Neuron (in vitro differentiated cells): ENCODE results near the gene KRTAP1-3.
"Not testable (repeated sequence)": the region's sequence is repeated elsewhere in the genome, so short reads cannot be mapped to it uniquely, and the experiment has no call there.

Experiments used
- H2AFZ ChIP-seq: one replicate; pipeline ENCODE4 v1.6.1; 2013; ENCODE audit warnings: low read depth, mild to moderate bottlenecking, inconsistent platforms, low read length, moderate library complexity
- H3K27me3 ChIP-seq: one replicate; pipeline ENCODE4 v1.6.1; 2013; ENCODE audit warnings: low read length; ENCODE audit not compliant: insufficient read depth
- H3K36me3 ChIP-seq: one replicate; pipeline ENCODE4 v1.6.1; 2013; ENCODE audit warnings: low read length; ENCODE audit not compliant: insufficient read depth
- H3K4me1 ChIP-seq: one replicate; pipeline ENCODE4 v1.6.1; 2013; ENCODE audit warnings: low read length; ENCODE audit not compliant: insufficient read depth
- H3K4me3 ChIP-seq: 2 replicates; pipeline ENCODE4 v1.5.1; 2013; ENCODE audit warnings: mild to moderate bottlenecking, low read length, moderate library complexity
- H3K9me3 ChIP-seq: one replicate; pipeline ENCODE4 v1.6.1; 2013; ENCODE audit warnings: low read length

KRTAP1-3 gene

DNA sequence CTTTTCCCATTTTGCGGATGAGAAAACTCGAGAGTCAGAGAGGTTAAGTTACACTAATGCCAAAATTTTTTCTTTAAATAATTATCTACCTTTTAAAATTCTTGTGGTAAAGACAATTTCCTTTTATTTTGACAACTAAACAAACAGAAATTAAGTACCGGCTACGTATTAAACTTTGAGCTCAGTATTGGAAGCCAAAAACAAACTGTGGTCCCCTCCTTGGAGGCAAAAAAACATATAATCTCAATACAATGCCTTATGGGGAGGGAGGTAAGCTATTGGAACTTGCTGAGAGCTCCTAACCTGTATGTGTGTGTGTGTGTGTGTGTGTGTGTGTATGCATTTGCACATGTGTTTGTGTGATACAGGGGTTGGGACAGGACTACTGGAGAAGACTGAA lies 28.8 kb upstream of the KRTAP1-3 start:
- H3K4me1 ChIP-seq: no peaks in the 10 kb centered on the region
- H3K36me3 ChIP-seq: no peaks in the 10 kb centered on the region

DNA sequence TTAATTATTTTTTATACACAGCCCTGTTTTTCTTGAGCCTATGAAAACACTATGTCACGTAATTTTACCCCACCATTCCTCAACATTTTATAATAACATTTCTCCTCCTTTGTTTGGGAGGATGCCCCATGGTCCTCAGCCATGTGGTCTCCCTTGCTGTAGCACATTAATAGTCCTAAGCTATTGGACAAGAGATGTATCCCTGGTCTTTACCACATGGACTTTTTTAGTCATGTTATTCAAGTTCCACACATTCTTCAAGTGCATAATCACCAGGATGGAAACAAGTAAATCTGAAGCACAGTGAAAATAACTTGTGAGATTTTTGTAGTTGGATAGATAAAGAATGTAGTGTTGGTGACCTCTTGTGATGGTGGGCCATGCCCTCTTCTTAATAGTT lies 27.3 kb upstream of the KRTAP1-3 start:
- H3K36me3 ChIP-seq: no peaks in the 10 kb centered on the region
- no peaks in the 10 kb centered on the region for H3K9me3 ChIP-seq
- no peaks in the 10 kb centered on the region for H3K4me1 ChIP-seq
- no peak overlapping the region for H3K4me3 ChIP-seq
- H3K27me3 ChIP-seq: no peaks in the 10 kb centered on the region
- no peak overlapping the region for H2AFZ ChIP-seq

More for the DNA sequence above, 28.8 kb upstream of the KRTAP1-3 start:
- Histone ChIP-seq H3K9me3 (no peaks in the 10 kb centered on the region), H3K4me3 (no peak overlapping the region), H3K27me3 (no peaks in the 10 kb centered on the region), H2AFZ (no peak overlapping the region)

DNA sequence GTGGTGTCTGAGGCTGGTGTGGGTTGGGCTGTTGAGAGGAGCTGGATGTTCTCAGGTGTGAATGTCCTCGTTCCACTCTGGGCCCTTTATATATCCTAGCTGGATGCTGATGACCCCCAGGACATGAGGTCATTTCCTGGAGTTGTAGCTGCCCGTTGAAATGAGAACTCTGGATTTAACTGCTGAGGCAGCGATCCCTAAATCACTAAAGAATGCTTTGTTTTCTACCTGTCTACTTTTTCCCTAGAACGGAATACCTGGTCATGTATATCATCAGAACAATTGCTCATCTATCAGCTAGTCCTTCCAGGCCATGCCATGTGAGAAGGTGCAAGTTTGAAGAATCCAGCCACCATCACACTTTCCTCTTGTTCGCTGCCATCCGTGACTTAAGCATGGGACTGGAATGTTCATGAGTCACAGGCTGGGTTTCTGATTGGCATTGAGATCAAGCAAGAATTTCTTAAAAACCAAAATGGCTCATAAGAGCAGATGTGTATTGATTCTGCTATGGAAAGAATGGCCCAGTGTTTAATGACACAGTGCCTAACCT lies 25.5 kb upstream of the KRTAP1-3 start, which contains the start of gene KRTAP2-3:
KRTAP2-3 (minus strand) TSS at position 63 of the 553 bp plus-strand sequence. CDS start 64 bp downstream, outside the sequence.
- Histone ChIP-seq H3K36me3 (no peaks in the 10 kb centered on the region), H3K4me1 (no peaks in the 10 kb centered on the region), H3K4me3 (no peak within 1 kb of the TSS), H2AFZ (no peak within 1 kb of the TSS), H3K9me3 (no peaks in the 10 kb centered on the region), H3K27me3 (no peaks in the 10 kb centered on the region)

DNA sequence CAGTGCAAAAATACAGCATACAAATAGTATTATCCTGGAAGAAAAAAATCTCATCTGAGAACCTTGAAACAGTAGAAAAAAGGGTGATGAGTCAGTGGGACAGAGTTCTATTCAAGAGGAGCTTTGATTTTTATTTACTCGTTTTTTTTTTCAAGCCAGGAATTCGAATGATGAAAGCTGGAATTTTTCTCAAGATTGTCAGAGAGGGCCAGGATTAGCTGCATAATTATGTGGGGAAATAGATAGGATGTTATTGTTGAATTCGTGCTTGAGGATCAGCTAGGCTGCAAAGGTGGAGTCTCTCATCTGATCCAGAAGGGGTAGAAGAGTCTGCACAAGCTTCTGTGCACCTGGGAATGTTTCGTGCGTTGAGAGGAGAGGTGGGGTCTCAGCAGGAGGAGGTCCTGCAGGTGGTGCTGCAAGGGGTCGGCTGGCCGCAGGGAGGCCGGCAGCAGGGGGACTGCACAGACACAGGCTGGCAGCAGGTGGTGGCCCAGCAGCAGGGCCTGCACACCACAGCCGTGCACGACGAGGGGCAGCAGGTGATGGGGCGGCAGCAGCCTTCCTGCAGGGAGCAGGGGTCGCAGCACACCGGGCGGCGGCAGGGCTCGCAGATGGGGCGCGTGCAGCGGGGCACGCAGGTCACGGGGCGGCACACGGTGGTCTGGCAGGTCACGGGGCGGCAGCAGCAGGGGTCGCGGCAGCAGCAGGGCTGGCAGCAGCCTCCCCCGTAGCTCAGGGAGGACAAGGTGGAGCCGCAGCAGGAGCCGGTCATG lies 24.8 kb upstream of the KRTAP1-3 start:
- H2AFZ ChIP-seq, H3K27me3 ChIP-seq, H3K4me1 ChIP-seq, H3K9me3 ChIP-seq, H3K4me3 ChIP-seq, H3K36me3 ChIP-seq: not testable (repeated sequence)

DNA sequence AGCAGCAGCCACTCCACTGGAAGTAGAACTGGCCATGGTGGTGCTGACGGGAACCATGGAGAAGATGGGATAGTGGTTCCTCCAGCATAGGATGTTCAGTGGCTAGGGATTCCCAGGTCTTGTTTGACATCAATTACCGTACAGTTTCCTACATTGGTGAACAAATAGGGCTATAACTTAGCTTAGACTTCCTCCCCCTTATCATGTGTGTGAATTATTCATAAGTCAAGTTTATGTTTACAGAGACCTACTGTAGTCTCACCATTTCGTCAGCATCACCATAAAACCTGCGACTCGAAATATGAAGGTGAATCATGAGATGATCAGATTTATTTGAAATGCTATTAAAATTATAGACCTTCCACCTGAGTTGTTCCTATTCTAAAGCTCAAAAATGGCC lies 24.1 kb upstream of the KRTAP1-3 start:
- Histone ChIP-seq H3K27me3 (no peaks in the 10 kb centered on the region), H3K4me1 (no peaks in the 10 kb centered on the region), H3K36me3 (no peaks in the 10 kb centered on the region), H3K4me3 (no peak overlapping the region), H2AFZ (no peak overlapping the region), H3K9me3 (no peaks in the 10 kb centered on the region)

DNA sequence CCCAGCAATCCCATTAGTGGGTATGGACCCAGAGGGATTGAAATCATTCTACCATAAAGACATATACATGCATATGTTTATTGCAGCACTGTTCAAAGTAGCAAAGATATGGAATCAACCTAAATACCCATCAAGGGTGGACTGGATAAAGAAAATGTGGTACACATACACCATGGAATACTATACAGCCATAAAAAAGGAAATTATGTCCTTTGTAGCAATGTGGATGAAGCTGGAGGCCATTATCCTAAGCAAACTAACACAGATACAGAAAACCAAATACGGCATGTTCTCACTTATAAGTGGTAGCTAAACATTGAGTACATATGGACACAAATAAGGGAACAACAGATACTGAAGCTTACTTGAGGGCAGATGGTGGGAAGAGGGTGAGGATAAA lies 22.9 kb upstream of the KRTAP1-3 start:
- H3K27me3 ChIP-seq: no peaks in the 10 kb centered on the region
- no peaks in the 10 kb centered on the region for H3K9me3 ChIP-seq
- no peak overlapping the region for H2AFZ ChIP-seq
- H3K4me3 ChIP-seq: no peak overlapping the region
- H3K4me1 ChIP-seq: no peaks in the 10 kb centered on the region
- H3K36me3 ChIP-seq: no peaks in the 10 kb centered on the region

DNA sequence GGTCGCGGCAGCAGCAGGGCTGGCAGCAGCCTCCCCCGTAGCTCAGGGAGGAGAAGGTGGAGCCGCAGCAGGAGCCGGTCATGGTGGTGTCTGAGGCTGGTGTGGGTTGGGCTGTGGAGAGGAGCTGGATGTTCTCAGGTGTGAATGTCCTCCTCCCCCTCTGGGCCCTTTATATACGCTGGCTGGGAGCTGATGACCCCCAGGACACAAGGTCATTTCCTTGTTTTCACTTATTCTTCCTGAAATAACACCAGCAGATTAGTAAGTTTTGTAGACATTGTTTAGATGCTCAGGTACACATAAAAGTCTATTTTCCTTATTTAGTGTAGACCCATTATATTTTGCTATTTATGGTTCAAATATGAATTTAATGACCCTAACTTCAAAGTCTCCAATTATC lies 20.5 kb upstream of the KRTAP1-3 start, which contains the start of gene KRTAP2-2:
KRTAP2-2 (minus strand) TSS at position 101 of the 400 bp plus-strand sequence; CDS start at position 82, 19 bp downstream.
- H3K4me1 ChIP-seq: not testable (repeated sequence)

DNA sequence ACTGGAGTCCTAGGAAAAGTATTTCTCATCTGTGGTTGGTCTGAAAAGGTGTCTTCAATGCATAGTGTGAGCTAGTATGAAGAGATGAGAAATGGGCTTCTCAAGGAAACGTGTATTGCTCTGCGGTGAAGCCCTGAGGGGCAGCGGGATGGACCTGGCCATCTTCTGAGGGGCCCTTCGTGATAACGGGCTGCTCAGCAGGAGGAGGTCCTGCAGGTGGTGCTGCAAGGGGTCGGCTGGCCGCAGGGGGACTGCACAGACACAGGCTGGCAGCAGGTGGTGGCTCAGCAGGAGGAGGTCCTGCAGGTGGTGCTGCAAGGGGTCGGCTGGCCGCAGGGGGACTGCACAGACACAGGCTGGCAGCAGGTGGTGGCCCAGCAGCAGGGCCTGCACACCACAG lies 19.9 kb upstream of the KRTAP1-3 start:
- H3K27me3 ChIP-seq, H3K4me3 ChIP-seq: not testable (repeated sequence)

More for the DNA sequence above, 20.5 kb upstream of the KRTAP1-3 start, which contains the start of gene KRTAP2-2:
- H3K36me3 ChIP-seq, H3K9me3 ChIP-seq, H2AFZ ChIP-seq, H3K4me3 ChIP-seq, H3K27me3 ChIP-seq: not testable (repeated sequence)

DNA sequence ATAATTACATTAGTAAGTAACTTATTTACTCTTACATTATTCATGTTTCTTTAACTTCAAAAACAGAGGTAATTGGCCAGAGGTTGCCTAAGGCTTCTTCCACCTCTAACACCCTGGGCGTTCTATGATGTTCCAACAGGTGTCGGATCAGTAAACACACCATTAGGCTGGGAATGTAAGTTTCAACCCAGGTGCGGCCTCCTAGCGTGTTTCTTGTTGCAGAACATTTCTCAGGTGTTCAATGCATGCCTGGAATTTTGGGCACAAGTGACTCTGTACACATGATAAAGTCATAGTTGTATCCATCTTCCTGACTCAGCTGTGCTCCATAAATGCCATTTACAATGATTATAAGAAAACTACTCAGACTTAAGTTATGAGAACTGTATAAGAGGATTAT lies 19.4 kb upstream of the KRTAP1-3 start:
- H3K4me1 ChIP-seq: no peaks in the 10 kb centered on the region
- H3K4me3 ChIP-seq: no peak overlapping the region
- no peaks in the 10 kb centered on the region for H3K9me3 ChIP-seq
- H2AFZ ChIP-seq: no peak overlapping the region
- no peaks in the 10 kb centered on the region for H3K27me3 ChIP-seq
- H3K36me3 ChIP-seq: no peaks in the 10 kb centered on the region

More for the DNA sequence above, 19.9 kb upstream of the KRTAP1-3 start:
- H3K4me1 ChIP-seq, H3K9me3 ChIP-seq, H2AFZ ChIP-seq, H3K36me3 ChIP-seq: not testable (repeated sequence)

DNA sequence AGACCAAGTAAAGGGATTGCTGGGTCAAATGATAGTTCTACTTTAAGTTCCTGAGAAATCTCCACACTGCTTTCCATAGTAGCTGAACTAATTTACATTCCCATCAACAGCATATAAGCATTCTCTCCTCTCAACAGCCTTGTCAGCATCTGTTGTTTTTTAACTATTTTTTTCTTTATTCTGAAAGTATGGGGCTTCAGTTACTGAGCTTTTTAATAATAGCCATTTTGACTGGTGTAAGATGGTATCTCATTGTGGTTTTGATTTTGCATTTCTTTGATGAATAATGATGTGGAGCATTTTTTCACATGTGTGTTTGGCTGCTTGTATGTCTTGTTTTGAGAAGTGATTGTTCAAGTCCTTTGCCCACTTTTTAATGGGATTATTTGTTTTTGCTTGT lies 17.9 kb upstream of the KRTAP1-3 start:
- H3K27me3 ChIP-seq: no peaks in the 10 kb centered on the region
- H3K9me3 ChIP-seq: no peaks in the 10 kb centered on the region
- no peaks in the 10 kb centered on the region for H3K36me3 ChIP-seq
- no peaks in the 10 kb centered on the region for H3K4me1 ChIP-seq
- no peak overlapping the region for H2AFZ ChIP-seq
- H3K4me3 ChIP-seq: no peak overlapping the region

DNA sequence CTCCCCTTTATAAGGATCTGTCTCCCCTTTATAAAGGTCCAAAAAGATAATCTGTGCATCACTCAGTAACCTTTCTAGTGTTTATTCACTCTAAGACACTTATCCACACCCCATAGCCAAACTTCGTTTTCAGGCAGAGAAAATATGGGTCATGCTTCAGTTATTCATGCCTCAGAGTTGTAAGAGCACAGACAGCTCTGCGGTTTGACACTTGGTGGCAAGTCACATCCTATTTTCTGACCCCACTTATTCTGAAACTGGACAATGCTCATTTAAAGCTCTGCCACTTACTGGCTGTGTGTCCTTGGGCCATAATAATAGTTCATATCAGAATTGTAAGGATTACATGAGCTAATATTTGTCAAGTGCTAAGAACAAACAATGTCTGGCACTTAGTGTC lies 14.4 kb upstream of the KRTAP1-3 start:
- no peaks in the 10 kb centered on the region for H3K36me3 ChIP-seq
- H3K27me3 ChIP-seq: no peaks in the 10 kb centered on the region
- no peak overlapping the region for H2AFZ ChIP-seq
- no peak overlapping the region for H3K4me3 ChIP-seq
- H3K9me3 ChIP-seq: no peaks in the 10 kb centered on the region
- H3K4me1 ChIP-seq: no peaks in the 10 kb centered on the region

DNA sequence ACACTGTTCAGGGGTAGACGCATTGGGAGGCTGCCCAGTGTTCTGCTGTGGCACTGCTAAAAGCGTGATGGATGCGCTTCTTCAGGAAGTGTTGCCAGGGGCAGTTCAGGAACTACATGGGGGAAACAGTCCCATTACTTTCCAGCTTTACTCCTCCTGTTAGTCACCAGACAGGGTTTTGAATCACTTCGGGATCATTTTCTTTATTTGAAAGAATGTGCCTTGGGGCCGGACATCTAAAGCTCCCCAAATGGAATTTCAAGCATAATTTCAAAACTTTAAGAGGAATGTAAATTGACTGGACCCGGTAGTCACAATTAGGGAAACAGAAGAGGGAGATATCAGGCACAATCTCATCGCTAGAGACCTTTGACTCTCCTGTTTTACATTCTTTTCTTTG lies 13.8 kb upstream of the KRTAP1-3 start:
- H3K27me3 ChIP-seq: no peaks in the 10 kb centered on the region
- no peak overlapping the region for H2AFZ ChIP-seq
- H3K36me3 ChIP-seq: no peaks in the 10 kb centered on the region
- no peak overlapping the region for H3K4me3 ChIP-seq
- no peaks in the 10 kb centered on the region for H3K4me1 ChIP-seq
- H3K9me3 ChIP-seq: no peaks in the 10 kb centered on the region

DNA sequence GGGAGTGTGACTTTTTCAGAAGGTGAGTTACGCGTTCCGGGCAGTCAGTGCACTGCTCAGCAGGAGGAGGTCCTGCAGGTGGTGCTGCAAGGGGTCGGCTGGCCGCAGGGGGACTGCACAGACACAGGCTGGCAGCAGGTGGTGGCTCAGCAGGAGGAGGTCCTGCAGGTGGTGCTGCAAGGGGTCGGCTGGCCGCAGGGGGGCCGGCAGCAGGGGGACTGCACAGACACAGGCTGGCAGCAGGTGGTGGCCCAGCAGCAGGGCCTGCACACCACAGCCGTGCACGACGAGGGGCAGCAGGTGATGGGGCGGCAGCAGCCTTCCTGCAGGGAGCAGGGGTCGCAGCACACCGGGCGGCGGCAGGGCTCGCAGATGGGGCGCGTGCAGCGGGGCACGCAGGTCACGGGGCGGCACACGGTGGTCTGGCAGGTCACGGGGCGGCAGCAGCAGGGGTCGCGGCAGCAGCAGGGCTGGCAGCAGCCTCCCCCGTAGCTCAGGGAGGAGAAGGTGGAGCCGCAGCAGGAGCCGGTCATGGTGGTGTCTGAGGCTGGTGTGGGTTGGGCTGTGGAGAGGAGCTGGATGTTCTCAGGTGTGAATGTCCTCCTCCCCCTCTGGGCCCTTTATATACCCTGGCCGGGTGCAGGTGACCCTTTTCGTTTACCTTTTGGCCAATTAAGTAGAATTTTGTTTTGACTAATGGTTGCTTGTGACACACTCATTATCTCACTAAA lies 12.2 kb upstream of the KRTAP1-3 start, which contains the start of gene KRTAP2-1:
KRTAP2-1 (minus strand) TSS at position 582 of the 731 bp plus-strand sequence; CDS start at position 533, 49 bp downstream.
- not testable (repeated sequence) for H3K4me1 ChIP-seq, H3K9me3 ChIP-seq, H2AFZ ChIP-seq, H3K36me3 ChIP-seq, H3K27me3 ChIP-seq, H3K4me3 ChIP-seq
